Peyer's patch (tissue), 4 donors: Measurements from ENCODE around the gene ABCB9.

ENCODE experiments used
- CTCF ChIP-seq, 6 experiments: fragments of 450-650 bp in 4 of 6; fragments of 200-600 bp in 2 of 6; sonication (generic) in 1 of 6; IDR thresholded peaks; one replicate each; pipeline ENCODE4 v1.5.1; 2017 to 2019; ENCODE audit warnings: antibody characterized with exemption in 6 of 6, mild to moderate bottlenecking in 3 of 6, moderate library complexity in 1 of 6
- POLR2A ChIP-seq, 2 donors: fragments of 450-650 bp; IDR thresholded peaks; one replicate each; pipeline ENCODE4 v1.5.1; 2017; ENCODE audit warnings: antibody characterized with exemption in 2 of 2, mild to moderate bottlenecking in 2 of 2, moderate library complexity in 2 of 2

- TF ChIP-seq CTCF (IDR thresholded peaks at IDR 0.05) (peak; percentile 55 to 97 (median 90)), POLR2A (IDR thresholded peaks at IDR 0.05) (peak in 1 of 2 donors; percentile 15)
Measured at GRCh38 chr12:122951979-122952892, 14.0 kb downstream of the ABCB9 start.
